ENCODE results near the gene CEP192.
A peak's percentile ranks its signal among the peaks of the same experiment; 100 is the strongest.

The CEP192 gene

DNA sequence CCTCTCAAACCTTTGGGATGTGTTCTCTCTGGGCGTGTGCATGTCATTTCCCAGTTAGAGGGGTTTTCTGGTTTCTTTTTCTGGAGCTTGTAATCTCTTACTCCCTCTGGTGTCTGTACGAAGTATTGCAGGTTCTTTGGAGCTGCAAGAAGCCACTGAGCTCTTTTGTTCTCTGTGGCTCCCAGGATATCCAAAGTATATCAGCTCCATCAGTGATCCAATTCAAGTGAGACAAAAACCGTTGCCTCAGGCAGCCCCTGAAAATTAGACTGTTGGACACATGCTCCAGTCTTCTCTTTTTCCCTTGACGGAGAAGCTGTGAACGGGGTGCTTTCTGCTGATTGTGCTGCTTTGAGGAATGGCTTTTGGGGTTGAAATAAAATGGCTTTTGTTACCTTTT lies 168.4 kb downstream of the CEP192 start:
- DNase-seq, result peak; percentile 42

DNA sequence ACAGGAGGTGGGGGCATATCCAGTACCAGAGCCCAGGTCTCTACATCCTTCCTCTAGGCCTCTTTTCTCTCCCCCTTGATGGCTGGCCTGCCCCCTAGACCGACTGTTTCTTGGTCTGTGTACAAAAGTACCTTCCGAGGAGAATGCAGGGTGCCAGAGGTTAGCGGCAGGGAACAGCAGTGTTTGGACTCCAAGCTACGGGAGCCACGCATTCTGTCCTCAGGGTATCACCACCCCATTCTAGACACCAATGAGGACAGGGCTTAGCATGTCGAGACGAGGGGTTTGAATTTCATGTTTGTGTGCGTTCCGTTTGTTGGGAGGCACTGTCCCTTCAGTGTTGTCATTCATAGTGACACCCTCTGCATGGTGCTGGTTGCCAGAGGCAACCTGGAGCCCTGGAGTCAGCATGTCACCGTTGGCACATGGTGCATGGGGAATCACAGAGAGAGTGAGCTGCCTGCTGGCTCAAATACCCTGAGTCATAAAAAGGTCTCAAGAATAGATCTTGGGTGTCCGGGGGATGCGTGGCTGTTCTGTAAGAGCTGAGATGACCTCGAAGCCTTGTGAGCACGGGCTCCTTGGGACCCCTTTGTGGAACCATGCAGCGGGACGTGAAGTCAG lies 170.2 kb downstream of the CEP192 start:
- no peak for DNase-seq

- DNase-seq, result no peak
These were observed 172.2 kb downstream of the CEP192 start for GRCh38 chr18:13163167-13163927.

DNA sequence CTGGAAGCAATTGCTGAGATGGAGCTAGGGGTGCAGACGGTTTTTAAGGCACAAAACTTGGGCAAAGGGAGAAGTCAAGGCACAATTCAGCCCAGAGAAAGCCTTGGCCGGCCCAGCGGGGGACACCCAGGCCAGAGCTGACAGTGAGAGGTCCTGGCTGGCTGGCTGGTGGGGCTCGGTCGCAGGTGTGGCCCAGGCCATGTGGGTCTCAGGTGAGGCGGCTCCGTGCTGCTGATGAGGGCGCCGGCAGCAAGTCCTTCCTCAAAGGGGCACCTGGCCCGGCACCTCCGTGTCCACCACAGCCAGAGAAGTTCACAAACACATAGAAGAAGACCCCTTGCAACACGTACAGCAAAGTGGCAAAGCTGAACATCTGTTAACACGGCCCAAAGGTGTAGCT lies 173.2 kb downstream of the CEP192 start:
- DNase-seq, result no peak

- no peak for DNase-seq
These were observed 174.7 kb downstream of the CEP192 start for GRCh38 chr18:13165636-13166423.

GRCh38 chr18:13173578-13174145 lies 182.5 kb downstream of the CEP192 start:
- DNase-seq, result no peak

All from HCEC 1CT (cell line).